Endothelial cell of umbilical vein (primary cell): ENCODE measurements around the gene DCAF17. TPM values are rescaled to one million over a fixed set of nuclear protein-coding genes. Genes with fewer than 3 reads are reported as not detected.

Source experiments
- BruUV-seq: library from RNA; stranded (reverse); fragments of 400-500 nt; replicated peaks from 2 replicates; lab custom pipeline; 2021; lab: Mats Ljungman, UMichigan
- CTCF ChIA-PET: fragments of 300-600, 350-600 bp; sonication (Branson Sonifier 250); formaldehyde crosslinking; loops from one replicate; lab custom pipeline; 2021; ENCODE audit warnings: antibody characterized with exemption, inconsistent platforms; lab: Charles Lee
- POLR2A ChIA-PET: fragments of 300-600, 350-600 bp; sonication (Branson Sonifier 250); formaldehyde crosslinking; loops from one replicate; lab custom pipeline; 2021; ENCODE audit warnings: antibody characterized with exemption, inconsistent platforms; lab: Charles Lee
- DNase-seq: peaks from one replicate; pipeline ENCODE4 v3.0.0-alpha.2; 2011; ENCODE audit warnings: low read depth, low spot score
- FAIRE-seq: peaks from 2 replicates; lab custom pipeline; 2011; peaks lifted over from hg19 to GRCh38; lab: Jason Lieb, UNC
- H2AFZ ChIP-seq: 2 replicates; pipeline ENCODE4 v1.6.0; 2012; ENCODE audit warnings: low read depth, low read length, control low read depth, inconsistent platforms
- H3K27ac ChIP-seq: 2 replicates; pipeline ENCODE4 v1.5.1; 2011; ENCODE audit warnings: low read depth, mild to moderate bottlenecking, control low read depth, low read length, moderate library complexity; ENCODE audit not compliant: insufficient read depth
- H3K27me3 ChIP-seq, 2 experiments: 2 replicates each; pipeline versions ENCODE4 v1.6.0 to v1.6.1; 2011; ENCODE audit warnings: low read length in 2 of 2, mixed read lengths in 1 of 2; ENCODE audit not compliant: control insufficient read depth in 2 of 2, insufficient read depth in 2 of 2
- H3K36me3 ChIP-seq, 2 experiments: 2 replicates in 1 of 2; 3 replicates in 1 of 2; pipeline ENCODE4 v1.5.1; 2011; ENCODE audit warnings: low read length in 2 of 2, mild to moderate bottlenecking in 1 of 2, moderate library complexity in 1 of 2; ENCODE audit not compliant: control insufficient read depth in 2 of 2, insufficient read depth in 2 of 2; ENCODE audit errors: extremely low read depth in 1 of 2
- H3K4me1 ChIP-seq: 3 replicates; pipeline ENCODE4 v1.5.1; 2011; ENCODE audit warnings: mild to moderate bottlenecking, low read length; ENCODE audit not compliant: control insufficient read depth, insufficient read depth; ENCODE audit errors: extremely low read depth
- H3K4me2 ChIP-seq: 2 replicates; pipeline ENCODE4 v1.6.1; 2011; ENCODE audit warnings: low read length, control low read depth, mixed read lengths; ENCODE audit not compliant: insufficient read depth
- H3K4me3 ChIP-seq, 3 experiments: fragments of 200-600 bp in 1 of 3; sonication (generic), shearing (Covaris generic) in 1 of 3; replicated peaks in 1 of 3; 2 replicates each; pipeline ENCODE4 v1.5.1; 2011 to 2016; ENCODE audit warnings: control low read depth in 3 of 3, low read length in 3 of 3, mild to moderate bottlenecking in 2 of 3, inconsistent platforms in 1 of 3, low read depth in 1 of 3, moderate library complexity in 1 of 3; ENCODE audit not compliant: insufficient read depth in 1 of 3
- H3K79me2 ChIP-seq: 2 replicates; pipeline ENCODE4 v1.6.0; 2012; ENCODE audit warnings: low read length, inconsistent platforms; ENCODE audit not compliant: control insufficient read depth, insufficient read depth
- H3K9ac ChIP-seq: replicated peaks from 2 replicates; pipeline ENCODE3; 2011; ENCODE audit warnings: low read length, control low read depth; ENCODE audit not compliant: insufficient read depth; ENCODE audit errors: extremely low read depth
- H3K9me1 ChIP-seq: replicated peaks from 3 replicates; pipeline ENCODE4 v1.6.0; 2011; ENCODE audit warnings: mild to moderate bottlenecking, low read length; ENCODE audit not compliant: control insufficient read depth, insufficient read depth; ENCODE audit errors: extremely low read depth
- H3K9me3 ChIP-seq: replicated peaks from 2 replicates; pipeline ENCODE4 v1.5.1; 2012; ENCODE audit warnings: low read length, inconsistent platforms; ENCODE audit not compliant: control insufficient read depth, insufficient read depth
- H4K20me1 ChIP-seq: replicated peaks from 2 replicates; pipeline ENCODE3; 2011; ENCODE audit warnings: mild to moderate bottlenecking, low read length; ENCODE audit not compliant: control insufficient read depth, insufficient read depth; ENCODE audit errors: extremely low read depth
- EZH2 ChIP-seq: IDR thresholded peaks from 2 replicates; pipeline ENCODE4 v1.6.1; 2012; ENCODE audit warnings: borderline replicate concordance, low read depth, mild to moderate bottlenecking, moderate library complexity, low read length, inconsistent platforms; ENCODE audit not compliant: severe bottlenecking
- FOS ChIP-seq: IDR thresholded peaks from 2 replicates; pipeline ENCODE4 v1.6.1; 2011; ENCODE audit warnings: mild to moderate bottlenecking, low read length, moderate library complexity, borderline replicate concordance; ENCODE audit not compliant: insufficient read depth
- GATA2 ChIP-seq: IDR thresholded peaks from 2 replicates; pipeline ENCODE4 v1.7.0; 2011; ENCODE audit warnings: low read depth, mild to moderate bottlenecking, moderate library complexity, mixed read lengths, low read length; ENCODE audit not compliant: insufficient read length, insufficient read depth
- JUN ChIP-seq: IDR thresholded peaks from 2 replicates; pipeline ENCODE4 v1.6.1; 2011; ENCODE audit warnings: borderline replicate concordance, low read depth; ENCODE audit not compliant: insufficient read length, insufficient read depth
- MAX ChIP-seq: IDR thresholded peaks from 2 replicates; pipeline ENCODE4 v1.6.1; 2011; ENCODE audit not compliant: insufficient read depth, insufficient read length
- MYC ChIP-seq: IDR thresholded peaks from one replicate; pipeline ENCODE4 v1.6.1; 2011; ENCODE audit warnings: mild to moderate bottlenecking, low read depth, low read length
- POLR2A ChIP-seq: IDR thresholded peaks from 2 replicates; pipeline ENCODE4 v1.6.1; 2012; ENCODE audit warnings: low read depth, mild to moderate bottlenecking, control low read depth, low read length
- POLR2AphosphoS5 ChIP-seq: IDR thresholded peaks from 2 replicates; pipeline ENCODE4 v1.6.1; 2012; ENCODE audit warnings: low read depth, mild to moderate bottlenecking, control low read depth, low read length, moderate library complexity; ENCODE audit not compliant: insufficient read depth
- dilution Hi-C: fragments of 300-500 bp; cut with MboI; formaldehyde crosslinking; loops from one replicate; pipeline ENCODE4 v1.15.0; 2019; ENCODE audit warnings: low sequenced_read_pairs; ENCODE audit not compliant: extremely low pct_ligation_motif_present
- intact Hi-C: fragments of 100-400 bp; cut with micrococcal nuclease; formaldehyde crosslinking; loops from one replicate; pipeline ENCODE4 v1.10.0; 2022
- polyA plus RNA-seq, 4 experiments: library from polyadenylated mRNA; depleted of rRNA in 3 of 4; stranded (reverse) in 3 of 4; unstranded in 1 of 4; fragments of >200 nt; gene quantifications; 2 replicates each; pipeline versions ENCODE4 v1.2.1 to v1.2.3, GENCODE V29; 2011 to 2012; ENCODE audit warnings: missing spikeins in 1 of 4
- total RNA-seq: library from RNA; stranded (reverse); gene quantifications from 2 replicates; pipeline ENCODE4 v1.2.3, GENCODE V29; 2021
- TF ChIP-seq, protein P1 (sequence below), 2 donors: IDR thresholded peaks; 1 replicate in 1 of 2; 2 replicates in 1 of 2; pipeline ENCODE4 v1.5.1; 2011; ENCODE audit warnings: low read length in 2 of 2, mild to moderate bottlenecking in 2 of 2, moderate library complexity in 2 of 2, control low read depth in 1 of 2, inconsistent platforms in 1 of 2, low read depth in 1 of 2; ENCODE audit not compliant: insufficient read depth in 1 of 2; ENCODE audit errors: extremely low read depth in 1 of 2

DCAF17 gene
- total and polyA plus RNA-seq, 2 donors (not counting 3 experiments of a cell fraction or from before 2014, with no cell fraction given): 4.6 to 14.9 TPM

DNA sequence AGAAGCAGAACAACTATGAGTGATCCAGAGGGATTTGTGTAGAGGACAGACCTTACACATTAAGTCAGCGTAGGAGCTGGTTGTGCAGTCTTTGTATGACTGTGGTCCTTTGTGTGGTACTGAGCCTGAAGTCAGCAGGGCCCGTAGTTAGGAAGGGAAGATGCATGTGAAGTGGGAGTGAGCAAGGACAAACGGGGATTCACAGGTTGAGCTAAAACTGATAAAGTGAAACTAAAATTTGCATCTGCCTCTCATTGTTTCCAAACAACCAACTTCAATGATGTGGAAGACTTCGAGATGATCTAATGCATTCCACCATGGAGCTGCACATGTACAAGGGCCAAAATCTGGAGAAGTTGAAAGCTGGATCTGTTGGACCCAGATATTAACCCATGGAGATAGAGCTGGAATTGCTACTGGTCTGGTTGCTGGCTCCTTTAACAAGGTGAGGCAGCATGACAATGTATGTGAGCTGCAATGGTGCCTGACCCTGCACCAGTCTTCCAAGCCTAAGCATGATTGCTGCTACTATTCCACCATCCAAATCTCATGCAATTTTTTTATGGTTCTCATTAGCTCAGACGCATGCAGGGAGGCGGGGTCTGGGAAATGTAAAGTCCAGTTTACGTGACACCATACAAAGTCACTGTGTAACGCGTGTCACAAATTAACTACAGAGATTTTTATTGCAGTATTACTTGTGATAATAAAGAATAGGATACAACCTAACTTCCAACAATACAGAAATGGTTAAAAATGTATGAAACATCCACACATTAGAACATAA, 76.1 kb downstream of the DCAF17 start:
- Histone ChIP-seq H2AFZ (no peak overlapping the region), H3K4me2 (no peak overlapping the region), H3K4me3 (no peak overlapping the region), H3K27me3 (peaks cover 0 to 3% of the 10 kb centered on the region in 2 experiments), H3K9me1 (no peaks in the 10 kb centered on the region), H3K4me1 (no peaks in the 10 kb centered on the region), H3K36me3 (no peaks in the 10 kb centered on the region), H3K27ac (no peak overlapping the region), H3K9ac (no peak overlapping the region), H4K20me1 (no peaks in the 10 kb centered on the region), H3K79me2 (no peaks in the 10 kb centered on the region), H3K9me3 (no peaks in the 10 kb centered on the region)
- BruUV-seq: no TSS peak
- dilution Hi-C loops: no loop called here
- CTCF ChIA-PET: no interaction called here
- POLR2A ChIA-PET: no interaction called here
- no peak for TF ChIP-seq FOS
- no peak for TF ChIP-seq POLR2AphosphoS5
- no peak for TF ChIP-seq JUN
- intact Hi-C loops: no loop called here
- FAIRE-seq (no peak), DNase-seq (no peak)

DNA sequence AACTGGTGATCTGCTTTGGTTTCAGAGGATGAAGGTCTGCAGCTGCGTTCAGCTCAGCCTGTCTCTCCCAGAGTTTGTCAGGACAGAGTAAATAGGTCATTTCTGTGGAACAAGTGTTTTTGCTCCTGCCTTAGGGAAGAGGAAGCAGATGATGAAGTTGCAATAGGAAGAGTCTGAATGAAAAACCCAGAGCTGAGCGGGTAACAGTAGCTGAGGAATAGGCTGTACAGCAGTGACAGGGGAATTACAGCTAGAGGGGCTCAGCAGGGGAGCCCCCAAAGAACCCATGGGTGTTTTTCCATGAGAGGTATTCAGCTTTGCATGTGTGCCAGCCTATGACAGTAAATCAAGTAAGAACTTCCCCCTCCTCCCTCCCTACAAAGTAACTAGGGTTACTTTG, 78.0 kb downstream of the DCAF17 start:
- Histone ChIP-seq H3K9me1 (no peaks in the 10 kb centered on the region), H3K9ac (no peak overlapping the region), H3K9me3 (no peaks in the 10 kb centered on the region), H3K27me3 (peaks cover 0 to 5% of the 10 kb centered on the region in 2 experiments), H4K20me1 (no peaks in the 10 kb centered on the region), H2AFZ (no peak overlapping the region), H3K4me2 (no peak overlapping the region), H3K4me3 (no peak overlapping the region), H3K4me1 (no peaks in the 10 kb centered on the region), H3K36me3 (no peaks in the 10 kb centered on the region), H3K27ac (no peak overlapping the region), H3K79me2 (no peaks in the 10 kb centered on the region)
- POLR2A ChIA-PET: no interaction called here
- intact Hi-C loops (no loop called here), dilution Hi-C loops (no loop called here)
- DNase-seq: no peak
- TF ChIP-seq EZH2: no peak
- TF ChIP-seq JUN: no peak
- no peak for TF ChIP-seq MYC
- no peak for TF ChIP-seq GATA2
- no peak for TF ChIP-seq MAX
- TF ChIP-seq, protein P1, sequence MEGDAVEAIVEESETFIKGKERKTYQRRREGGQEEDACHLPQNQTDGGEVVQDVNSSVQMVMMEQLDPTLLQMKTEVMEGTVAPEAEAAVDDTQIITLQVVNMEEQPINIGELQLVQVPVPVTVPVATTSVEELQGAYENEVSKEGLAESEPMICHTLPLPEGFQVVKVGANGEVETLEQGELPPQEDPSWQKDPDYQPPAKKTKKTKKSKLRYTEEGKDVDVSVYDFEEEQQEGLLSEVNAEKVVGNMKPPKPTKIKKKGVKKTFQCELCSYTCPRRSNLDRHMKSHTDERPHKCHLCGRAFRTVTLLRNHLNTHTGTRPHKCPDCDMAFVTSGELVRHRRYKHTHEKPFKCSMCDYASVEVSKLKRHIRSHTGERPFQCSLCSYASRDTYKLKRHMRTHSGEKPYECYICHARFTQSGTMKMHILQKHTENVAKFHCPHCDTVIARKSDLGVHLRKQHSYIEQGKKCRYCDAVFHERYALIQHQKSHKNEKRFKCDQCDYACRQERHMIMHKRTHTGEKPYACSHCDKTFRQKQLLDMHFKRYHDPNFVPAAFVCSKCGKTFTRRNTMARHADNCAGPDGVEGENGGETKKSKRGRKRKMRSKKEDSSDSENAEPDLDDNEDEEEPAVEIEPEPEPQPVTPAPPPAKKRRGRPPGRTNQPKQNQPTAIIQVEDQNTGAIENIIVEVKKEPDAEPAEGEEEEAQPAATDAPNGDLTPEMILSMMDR (IDR thresholded peaks at IDR 0.05; ENCODE audit: extremely low read depth in 1 of 2, insufficient read depth in 1 of 2, low read depth in 1 of 2, low read length in 2 of 2): no peak
- no peak for TF ChIP-seq POLR2AphosphoS5
- TF ChIP-seq POLR2A: no peak
- no peak for TF ChIP-seq FOS
- CTCF ChIA-PET: no interaction called here
- BruUV-seq: no TSS peak
- FAIRE-seq: no peak
